ENCODE measurements around the gene DLG4. TPM values are rescaled to one million over a fixed set of nuclear protein-coding genes. Genes with fewer than 3 reads are reported as not detected.

DLG4 gene
- total RNA-seq, 1 experiment from 2014 or later, result 7.2 TPM

DNA sequence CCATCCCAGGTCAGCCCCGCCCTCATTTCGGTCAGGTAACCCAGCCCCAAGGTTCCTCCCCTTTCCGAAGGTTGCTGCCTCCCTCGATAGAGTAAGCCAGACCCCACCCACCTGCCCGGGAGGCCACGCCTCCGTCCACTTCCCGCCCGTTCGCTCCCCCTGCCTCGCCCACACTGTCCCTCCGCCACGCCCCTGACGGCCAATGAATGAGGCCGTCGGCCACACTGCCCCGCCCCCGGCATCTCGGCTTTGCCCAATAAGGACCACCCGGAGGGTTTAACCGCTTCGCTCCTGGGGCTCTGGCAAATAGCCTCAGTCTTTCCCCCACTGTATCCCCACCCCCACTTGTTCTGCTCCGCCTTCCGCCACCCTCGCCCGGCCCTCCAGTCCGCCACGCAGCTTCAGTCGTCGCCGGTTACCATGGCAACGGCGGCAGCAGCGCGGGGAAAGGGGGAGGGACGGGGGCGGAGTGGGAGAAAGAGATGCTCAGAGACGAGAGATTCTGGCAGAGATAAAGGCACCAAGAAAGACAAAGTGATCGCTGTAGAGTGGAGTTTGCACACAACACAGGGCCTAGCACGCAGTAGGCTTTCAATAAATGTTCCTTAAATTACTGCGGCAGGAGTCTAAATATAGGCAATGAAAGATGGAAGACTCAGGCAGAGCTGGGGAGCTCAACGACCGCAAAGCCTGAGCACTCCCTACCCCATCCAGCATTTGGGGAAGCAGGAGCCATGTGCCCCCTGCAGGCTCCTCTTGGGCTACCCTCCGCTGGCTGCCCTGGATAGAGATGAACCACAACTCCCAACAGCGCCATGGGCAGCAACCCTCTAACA lies 5.1 kb downstream of the DLG4 start:
- peak; percentile 97 for DNase-seq (ENCODE audit: low spot score)

DNA sequence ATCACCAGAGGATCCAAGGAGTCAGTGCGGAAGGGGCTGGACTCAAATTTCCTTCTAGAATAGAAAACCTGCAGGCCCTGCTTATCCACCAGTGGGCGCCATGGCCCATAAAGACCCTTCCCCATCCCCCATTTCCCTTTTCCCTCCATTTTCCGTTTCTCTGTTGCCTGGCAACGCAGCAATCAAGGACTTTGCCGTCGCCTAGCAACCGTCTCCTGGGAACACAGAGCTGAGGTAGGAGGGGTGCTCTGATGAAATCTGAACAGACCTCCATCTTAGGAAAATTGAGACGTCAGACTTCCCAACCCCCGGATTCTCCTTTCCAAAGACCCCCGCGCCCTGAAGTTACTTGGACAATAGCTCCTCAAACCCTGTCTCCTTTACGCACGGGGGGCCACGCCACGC lies 5.7 kb downstream of the DLG4 start:
- DNase-seq (ENCODE audit: low spot score), result peak; percentile 64

DNA sequence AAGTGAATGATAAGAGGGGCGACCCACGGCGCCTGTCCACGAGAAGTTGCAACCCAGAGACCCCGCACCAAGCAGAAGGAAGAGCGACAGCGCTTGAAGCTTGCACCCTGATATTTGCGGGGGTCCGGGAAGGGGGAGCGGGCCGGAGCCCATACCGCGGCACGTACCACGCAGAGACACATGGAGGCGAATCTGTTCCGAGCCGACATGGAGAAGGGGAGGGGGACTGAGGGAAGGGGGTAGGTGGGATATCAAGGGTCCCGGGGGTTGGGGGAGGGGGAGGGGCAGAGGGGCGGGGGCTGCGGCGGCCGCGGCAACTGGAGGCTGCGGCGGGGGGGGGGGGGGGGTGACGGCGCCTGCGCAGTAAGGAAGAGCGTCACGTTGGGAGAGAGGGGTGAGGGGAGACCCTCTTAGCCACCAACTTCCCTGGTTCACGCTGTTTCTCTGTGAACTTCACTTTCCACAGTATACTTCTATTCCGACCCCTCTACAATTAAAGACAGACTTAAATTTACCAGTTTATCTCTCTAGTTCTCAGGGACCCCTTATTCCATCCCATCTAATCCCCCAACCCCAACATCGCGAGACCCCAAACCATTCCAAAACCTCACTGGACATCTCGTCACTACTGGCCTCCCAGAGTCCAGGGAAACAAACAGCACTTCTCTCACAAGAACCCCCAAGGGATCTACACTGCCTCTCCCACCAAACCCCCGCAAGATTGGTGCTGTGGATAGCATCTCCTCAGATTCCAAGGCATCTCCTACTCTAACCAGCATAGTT lies 8.0 kb downstream of the DLG4 start:
- no peak for DNase-seq (ENCODE audit: low spot score)

DNA sequence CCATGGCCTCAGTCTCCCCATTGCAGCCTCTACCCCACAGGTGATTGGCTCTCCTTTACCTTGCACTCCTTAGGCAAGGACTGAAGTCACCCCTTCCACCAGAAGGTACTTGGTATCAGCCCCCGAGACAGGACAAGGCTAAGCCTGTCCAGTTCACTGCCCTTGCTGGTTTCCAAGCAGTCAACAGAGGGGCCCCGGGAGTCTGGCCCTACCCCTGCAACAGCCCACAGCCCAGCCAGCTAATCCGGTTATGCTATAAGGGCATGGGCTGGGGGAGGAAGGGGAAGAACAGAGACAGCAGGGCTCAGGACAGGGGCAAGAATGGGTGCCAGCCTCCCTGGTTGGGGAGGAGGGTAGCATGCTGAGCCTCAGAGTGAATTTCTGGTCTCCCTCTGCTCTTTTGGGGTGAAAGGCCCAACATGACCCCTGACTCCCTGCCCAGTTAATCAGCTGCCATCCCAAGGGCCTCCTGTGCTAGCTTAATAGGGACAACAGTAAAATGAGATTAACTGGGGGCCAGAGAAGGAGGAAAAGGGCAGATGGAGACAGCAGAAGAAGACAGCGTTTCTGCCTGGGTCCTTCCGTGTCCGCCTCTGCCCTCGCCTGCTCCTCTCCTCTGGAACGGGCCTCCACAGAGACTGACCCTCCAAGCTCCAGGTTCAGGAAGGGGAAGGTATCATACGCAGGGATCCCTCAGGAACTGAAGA lies 10.7 kb downstream of the DLG4 start:
- no peak for DNase-seq (ENCODE audit: low spot score)

GRCh38 chr17:7208027-7208571 lies 11.5 kb downstream of the DLG4 start:
- DNase-seq (ENCODE audit: low spot score), result no peak

- no peak for DNase-seq (ENCODE audit: low spot score)
Measured at GRCh38 chr17:7207120-7208001, 12.3 kb downstream of the DLG4 start.

GRCh38 chr17:7205561-7205960 lies 14.1 kb downstream of the DLG4 start:
- no peak for DNase-seq (ENCODE audit: low spot score)

- no peak for DNase-seq (ENCODE audit: low spot score)
Measured at GRCh38 chr17:7204828-7205461, 14.7 kb downstream of the DLG4 start.

DNA sequence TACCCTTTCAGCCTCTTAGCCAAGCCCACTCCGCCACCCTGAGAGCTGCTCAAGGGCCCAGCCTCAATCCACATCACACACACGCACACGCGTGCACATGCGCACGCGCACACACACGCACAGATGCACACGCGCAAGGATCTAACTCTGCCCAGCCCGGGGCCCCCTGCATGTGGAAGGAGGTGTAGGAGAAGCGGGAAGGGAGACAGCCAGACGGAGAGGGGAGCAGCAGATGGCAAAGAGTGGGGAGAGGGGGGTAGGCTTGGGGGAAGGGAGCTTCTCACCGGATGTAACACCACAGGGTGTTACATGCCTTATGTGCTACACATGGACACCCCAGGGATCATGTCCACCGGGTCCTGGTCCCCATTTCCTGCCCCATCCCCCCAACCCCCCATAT lies 15.3 kb downstream of the DLG4 start:
- no peak for DNase-seq (ENCODE audit: low spot score)

DNA sequence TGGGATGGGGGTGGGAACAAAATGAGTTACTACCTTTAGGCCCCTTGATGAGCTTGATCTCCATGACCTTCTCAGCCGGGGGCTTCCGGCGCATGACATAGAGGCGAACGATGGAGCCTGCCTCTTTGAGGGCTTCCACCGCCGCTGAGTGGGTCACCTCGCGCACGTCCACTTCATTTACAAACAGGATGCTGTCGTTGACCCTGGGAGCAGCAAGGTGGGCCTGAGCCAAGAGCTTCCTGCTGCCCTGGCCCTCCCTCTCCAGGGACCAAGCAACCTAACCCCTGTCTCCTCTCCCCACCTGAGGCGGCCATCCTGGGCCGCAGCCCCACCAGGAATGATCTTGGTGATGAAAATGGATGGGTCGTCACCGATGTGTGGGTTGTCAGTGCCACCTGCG lies 16.2 kb downstream of the DLG4 start:
- no peak for DNase-seq (ENCODE audit: low spot score)

- no peak for DNase-seq (ENCODE audit: low spot score)
Measured at GRCh38 chr17:7196651-7197401, 22.8 kb downstream of the DLG4 start.

GRCh38 chr17:7195971-7196370 lies 23.7 kb downstream of the DLG4 start:
- no peak for DNase-seq (ENCODE audit: low spot score)

DNA sequence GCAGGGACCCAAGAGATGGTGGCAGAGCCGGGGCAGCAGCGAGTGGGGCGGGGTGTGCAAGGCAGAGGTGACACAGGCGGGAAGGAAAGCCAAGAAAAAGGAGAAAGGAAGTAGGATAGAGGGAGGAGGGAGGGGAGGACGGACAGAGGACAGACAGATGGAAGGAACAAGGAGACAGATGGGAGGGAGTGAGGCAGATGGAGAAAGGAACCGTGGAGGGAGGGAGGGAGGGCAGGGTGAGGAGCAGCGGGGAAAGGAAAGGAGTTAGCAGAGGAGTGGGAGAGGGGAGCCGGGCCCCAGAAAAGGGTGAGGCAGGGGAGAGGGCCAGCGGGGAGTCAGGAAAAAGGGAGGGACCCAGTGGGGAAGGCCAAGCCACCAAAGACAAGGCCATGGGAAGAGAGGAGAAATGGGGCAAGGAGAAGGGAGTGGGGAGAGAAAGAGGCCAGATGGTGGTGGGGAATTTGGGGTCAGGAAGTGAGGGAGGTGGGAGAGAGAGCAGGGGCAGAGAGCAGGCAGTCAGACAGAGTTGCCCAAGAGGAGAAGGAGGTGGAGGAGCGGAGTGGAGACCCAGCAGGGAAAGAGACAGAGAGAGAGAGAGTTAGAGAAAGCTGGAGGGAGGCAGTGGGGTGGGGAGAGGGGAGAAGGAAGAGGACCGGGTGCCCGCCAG lies 27.2 kb downstream of the DLG4 start:
- DNase-seq (ENCODE audit: low spot score), result no peak

DNA sequence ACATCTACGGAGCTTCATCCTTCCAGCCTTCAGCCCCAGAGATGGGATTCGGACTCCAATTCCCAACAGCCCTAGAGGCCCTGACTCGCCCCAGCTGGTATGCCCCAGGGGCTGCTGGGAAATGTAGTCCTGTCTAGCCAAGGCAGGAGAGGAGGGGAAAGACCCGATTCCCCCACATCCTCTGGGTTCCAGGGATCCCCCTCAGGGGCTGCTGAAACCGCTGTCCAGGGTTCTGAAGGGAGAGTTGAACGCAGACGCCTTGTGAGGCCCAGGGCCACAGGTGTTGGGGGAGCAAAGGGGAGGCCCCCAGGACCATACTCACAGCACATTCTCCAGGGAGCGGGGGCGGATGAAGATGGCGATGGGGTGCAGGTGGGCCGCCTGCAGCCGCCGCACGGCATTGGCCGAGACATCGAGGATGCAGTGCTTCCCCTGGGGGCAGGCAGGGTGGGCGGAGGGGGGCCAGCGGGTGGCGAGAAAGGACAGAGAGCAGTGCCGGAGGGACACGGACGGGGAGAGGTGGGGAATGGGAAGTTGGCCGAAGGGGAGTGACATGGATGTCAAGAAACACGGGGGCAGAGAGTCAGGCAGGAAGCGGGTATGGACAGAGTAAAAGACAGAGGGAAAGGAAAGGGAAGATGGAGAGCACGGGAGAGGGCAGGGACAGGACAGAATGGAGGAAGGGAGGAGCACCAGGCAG lies 27.9 kb downstream of the DLG4 start:
- DNase-seq (ENCODE audit: low spot score), result no peak

DNA sequence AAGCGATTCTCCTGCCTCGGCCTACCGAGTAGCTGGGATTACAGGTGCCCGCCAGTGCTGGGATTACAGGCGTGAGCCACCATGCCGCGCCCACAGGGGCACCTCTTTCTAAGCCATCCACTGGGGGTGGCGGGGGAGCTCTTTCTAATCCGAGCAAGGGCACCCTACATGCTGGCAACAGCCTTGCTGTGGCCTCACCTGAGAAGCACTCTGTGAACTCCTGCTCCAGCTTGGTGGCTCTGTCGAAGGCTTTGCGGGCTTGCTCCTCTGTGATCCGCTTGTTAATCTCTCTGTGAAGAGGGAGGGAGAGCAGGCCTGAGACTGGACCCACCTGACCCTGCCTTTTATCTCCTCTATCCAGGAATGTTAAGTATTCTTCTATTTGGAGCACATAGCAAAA lies 28.6 kb downstream of the DLG4 start:
- DNase-seq (ENCODE audit: low spot score), result no peak

DNA sequence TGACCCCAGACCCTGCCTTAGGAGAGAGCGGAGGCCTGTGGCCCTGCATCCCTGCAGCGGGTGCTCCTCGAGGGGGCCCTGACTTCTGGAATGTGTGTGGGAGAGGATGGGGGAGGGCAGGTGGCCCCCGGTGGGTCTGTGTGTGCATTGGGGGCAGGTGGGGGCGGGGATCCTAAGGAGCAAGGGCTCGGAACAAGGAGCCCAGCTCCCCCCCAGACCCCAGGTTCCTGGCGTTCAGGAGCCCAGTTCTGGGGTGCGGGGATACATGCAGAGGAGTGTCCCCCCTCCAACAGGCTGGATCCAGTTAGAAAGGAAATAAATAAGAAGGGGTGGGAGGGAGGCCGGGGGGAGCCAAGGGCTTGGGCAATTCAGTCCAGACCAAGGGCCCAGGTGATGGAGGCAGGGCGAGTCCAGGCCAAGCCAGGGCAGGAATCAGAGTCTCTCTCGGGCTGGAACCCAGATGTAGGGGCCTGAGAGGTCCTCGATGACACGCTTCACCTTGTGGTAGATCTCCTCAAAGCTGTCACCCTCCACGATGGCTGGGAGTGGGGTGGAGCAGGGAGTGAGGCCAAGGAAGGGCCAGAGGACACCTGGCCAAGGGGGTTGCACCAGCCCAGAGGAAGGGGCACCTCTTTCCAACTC lies 29.2 kb downstream of the DLG4 start:
- DNase-seq (ENCODE audit: low spot score), result no peak

GRCh38 chr17:7186241-7186640 lies 33.4 kb downstream of the DLG4 start:
- DNase-seq (ENCODE audit: low spot score), result no peak

- no peak for DNase-seq (ENCODE audit: low spot score)
Measured at GRCh38 chr17:7184647-7185046, 35.0 kb downstream of the DLG4 start.

Data from A172 (cell line).